Loucy (cell line): ENCODE data around the gene ERICH6.

Experiments used
- CTCF ChIP-seq: fragments of 200-600 bp; sonication (generic); conservative IDR thresholded peaks from 2 replicates; pipeline ENCODE4 v1.5.1; 2014; ENCODE audit warnings: mild to moderate bottlenecking, antibody characterized with exemption, low read length
- EZH2phosphoT487 ChIP-seq: fragments of 200-600 bp; IDR thresholded peaks from 2 replicates; pipeline ENCODE4 v1.6.1; 2018; ENCODE audit warnings: antibody characterized with exemption, mild to moderate bottlenecking, moderate library complexity, borderline replicate concordance

- TF ChIP-seq CTCF (no peak), EZH2phosphoT487 (no peak)
These were observed 63.5 kb downstream of the ERICH6 start for GRCh38 chr3:150640256-150640655.
